SJSA1 (cell line): Measurements from ENCODE around the gene MVB12B. TPM values are rescaled to one million over a fixed set of nuclear protein-coding genes. Genes with fewer than 3 reads are reported as not detected.

ENCODE experiments used
- DNase-seq, 2 experiments: peaks; one replicate each; pipeline ENCODE4 v3.0.0-alpha.2; 2015 to 2020; ENCODE audit warnings: low spot score in 2 of 2, low read depth in 1 of 2
- H3K27ac ChIP-seq: fragments of 250-450 bp; sonication (Bioruptor Pico); 2 replicates; pipeline ENCODE4 v1.5.1; 2020; ENCODE audit warnings: mild to moderate bottlenecking, moderate library complexity
- H3K27me3 ChIP-seq: fragments of 250-450 bp; sonication (Bioruptor Pico); replicated peaks from 2 replicates; pipeline ENCODE4 v1.5.1; 2020; ENCODE audit warnings: mild to moderate bottlenecking, moderate library complexity
- H3K36me3 ChIP-seq: fragments of 250-450 bp; sonication (Bioruptor Pico); 2 replicates; pipeline ENCODE4 v1.5.1; 2020; ENCODE audit warnings: mild to moderate bottlenecking
- H3K4me1 ChIP-seq: fragments of 250-450 bp; sonication (Bioruptor Pico); replicated peaks from 2 replicates; pipeline ENCODE4 v1.6.1; 2021; ENCODE audit warnings: mild to moderate bottlenecking
- H3K4me3 ChIP-seq: fragments of 250-450 bp; sonication (Bioruptor Pico); 2 replicates; pipeline ENCODE4 v1.5.1; 2020; ENCODE audit warnings: mild to moderate bottlenecking
- H3K9me3 ChIP-seq: fragments of 250-450 bp; sonication (Bioruptor Pico); replicated peaks from 2 replicates; pipeline ENCODE4 v1.5.1; 2020; ENCODE audit warnings: mild to moderate bottlenecking
- total RNA-seq: library from RNA; depleted of rRNA; stranded (reverse); fragments of >200 nt; shearing (Covaris generic); gene quantifications from 2 replicates; pipeline ENCODE4 v1.2.3, GENCODE V29; 2014

The MVB12B gene
- total RNA-seq, 1 experiment from 2014 or later, result 7.8 TPM

DNA sequence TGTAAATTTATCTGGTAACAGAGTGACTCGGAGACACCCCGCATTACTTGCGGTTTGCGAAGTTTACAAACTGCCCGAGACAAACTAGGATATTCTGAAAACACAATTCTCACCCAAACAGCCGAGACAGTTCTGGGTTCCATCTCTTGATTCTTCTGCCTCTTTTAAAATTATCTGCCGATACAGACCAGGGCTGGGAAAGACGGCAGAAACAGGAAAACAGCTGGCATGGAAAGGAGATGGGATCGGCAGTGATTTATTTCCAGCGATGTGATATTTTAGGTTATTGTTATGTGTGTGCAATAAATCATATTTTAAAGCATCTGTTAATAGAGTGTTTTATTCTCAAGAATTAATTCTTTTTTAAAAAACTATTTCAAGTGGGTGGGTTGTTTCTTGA, 193.8 kb downstream of the MVB12B start:
- Histone ChIP-seq H3K27me3 (peaks cover 62% of the 10 kb centered on the region), H3K4me1 (peaks cover 9% of the 10 kb centered on the region), H3K9me3 (no peaks in the 10 kb centered on the region), H3K36me3 (no peaks in the 10 kb centered on the region), H3K27ac (no peak overlapping the region), H3K4me3 (no peak overlapping the region)
- no peak for DNase-seq

DNA sequence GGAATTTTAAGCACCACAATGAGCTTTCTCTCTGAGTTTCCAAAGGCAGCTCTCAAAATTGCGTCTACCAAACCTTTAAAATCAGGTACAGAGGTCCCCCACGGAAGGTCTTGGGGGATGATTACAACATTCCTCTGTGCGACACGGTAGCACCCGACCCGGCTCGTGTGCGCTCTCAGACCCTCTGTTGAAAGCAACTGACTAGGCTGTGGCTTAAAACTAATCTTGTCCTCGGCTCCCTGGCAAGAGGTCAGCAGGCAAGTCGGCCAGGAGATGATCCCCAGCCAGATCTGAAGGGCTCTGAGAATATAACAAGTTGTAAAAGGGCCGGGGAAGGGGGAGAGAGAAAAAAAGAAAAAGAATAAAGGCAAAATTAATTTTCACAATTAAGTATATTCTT, 194.5 kb downstream of the MVB12B start:
- H3K27ac ChIP-seq, result no peak overlapping the region
- no peak overlapping the region for H3K4me3 ChIP-seq
- peaks cover 62% of the 10 kb centered on the region for H3K27me3 ChIP-seq
- DNase-seq, result no peak
- peaks cover 9% of the 10 kb centered on the region for H3K4me1 ChIP-seq
- no peaks in the 10 kb centered on the region for H3K36me3 ChIP-seq
- H3K9me3 ChIP-seq, result no peaks in the 10 kb centered on the region

DNA sequence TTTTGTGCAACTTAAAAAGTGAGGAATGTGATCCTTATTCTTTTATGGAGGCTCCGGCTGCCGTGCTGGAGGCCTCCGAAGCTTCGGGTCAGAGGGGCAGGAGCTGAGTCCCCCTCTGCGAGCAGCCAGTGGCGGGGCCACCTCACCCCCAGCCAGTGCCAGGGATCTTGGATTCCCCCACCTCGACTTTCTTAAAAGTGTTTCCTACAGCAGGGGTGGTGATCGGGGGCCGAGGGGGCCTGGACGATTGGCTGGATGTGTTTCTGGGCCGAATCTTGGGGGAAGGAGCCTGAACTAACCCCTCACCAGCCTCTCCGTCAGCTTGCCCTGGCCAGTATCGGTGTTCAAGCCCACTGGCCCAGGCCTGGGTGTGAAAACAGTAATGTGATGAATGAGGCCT, 194.9 kb downstream of the MVB12B start:
- Histone ChIP-seq H3K27me3 (peaks cover 60% of the 10 kb centered on the region), H3K36me3 (no peaks in the 10 kb centered on the region), H3K4me1 (peaks cover 9% of the 10 kb centered on the region), H3K27ac (no peak overlapping the region), H3K9me3 (no peaks in the 10 kb centered on the region), H3K4me3 (no peak overlapping the region)
- DNase-seq, result no peak

DNA sequence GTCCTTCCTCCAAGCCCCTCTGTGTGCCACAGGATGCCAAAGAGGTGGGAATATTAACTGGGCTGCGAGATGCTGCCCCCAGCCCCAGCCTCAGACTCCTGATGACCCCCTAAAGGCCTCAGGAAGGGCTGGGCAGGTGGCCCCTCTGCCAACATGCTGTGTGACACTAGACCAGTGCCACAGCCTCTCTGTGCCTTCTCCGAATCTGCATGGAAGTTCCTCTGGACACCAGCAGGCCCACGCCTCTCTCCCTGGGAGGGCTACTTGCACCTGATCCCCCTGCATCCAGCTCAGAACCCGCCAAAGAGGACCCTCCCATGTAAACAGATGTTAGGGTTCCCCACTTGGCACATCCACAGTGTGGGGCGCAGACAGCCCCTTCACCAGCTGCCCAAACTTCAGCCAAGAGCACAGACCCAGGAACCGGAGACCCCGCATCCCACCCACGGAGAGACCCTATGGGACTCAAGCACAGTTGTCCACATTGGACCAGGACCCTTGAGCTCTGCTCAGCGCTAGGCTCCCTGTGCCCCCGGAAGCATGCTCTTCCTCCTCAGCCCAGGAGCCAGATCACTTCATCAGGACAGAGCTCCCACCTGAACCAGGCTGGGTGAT, 195.5 kb downstream of the MVB12B start:
- no peak overlapping the region for H3K4me3 ChIP-seq
- no peaks in the 10 kb centered on the region for H3K9me3 ChIP-seq
- H3K27ac ChIP-seq, result no peak overlapping the region
- no peak for DNase-seq
- H3K4me1 ChIP-seq, result peaks cover 4% of the 10 kb centered on the region
- no peaks in the 10 kb centered on the region for H3K36me3 ChIP-seq
- peaks cover 55% of the 10 kb centered on the region for H3K27me3 ChIP-seq

DNA sequence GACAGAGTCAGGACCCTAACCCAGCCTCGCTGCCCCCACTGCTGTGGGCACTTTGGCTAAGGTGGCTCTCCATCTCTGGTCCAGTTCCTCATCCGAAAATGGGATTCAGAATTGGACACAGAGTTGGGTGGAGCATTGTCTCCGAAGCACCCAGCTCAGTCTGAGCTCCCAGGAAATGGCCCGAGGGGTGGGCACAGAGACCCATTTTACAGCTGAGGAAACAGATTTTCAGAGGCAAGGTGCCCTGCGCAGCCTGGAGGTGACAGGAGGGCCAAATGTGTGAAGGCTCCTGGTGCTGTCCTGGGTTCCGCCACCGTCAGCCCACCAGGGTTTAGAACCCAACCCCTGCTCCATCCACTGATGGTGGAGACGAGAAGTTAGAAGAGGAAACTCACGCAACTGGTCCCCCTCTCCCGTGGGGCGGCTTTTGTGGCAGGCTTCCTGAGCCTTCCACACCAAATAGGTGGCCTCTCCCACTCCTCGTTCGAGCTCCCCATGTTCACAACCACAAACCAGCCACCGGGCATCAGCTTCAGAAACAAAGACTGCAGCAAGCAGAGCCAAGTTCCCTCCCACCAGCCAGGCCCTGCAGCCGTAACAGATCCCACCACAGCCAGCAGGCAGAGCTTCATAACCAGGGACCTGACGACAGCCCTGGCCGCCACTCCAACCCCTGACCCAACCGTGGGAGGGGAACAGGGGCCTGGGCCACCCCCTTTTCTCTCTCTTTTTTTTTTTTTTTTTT, 196.2 kb downstream of the MVB12B start:
- Histone ChIP-seq H3K4me1 (no peaks in the 10 kb centered on the region), H3K36me3 (no peaks in the 10 kb centered on the region), H3K9me3 (no peaks in the 10 kb centered on the region), H3K27me3 (peaks cover 48% of the 10 kb centered on the region), H3K27ac (no peak overlapping the region), H3K4me3 (no peak overlapping the region)
- DNase-seq, result no peak

DNA sequence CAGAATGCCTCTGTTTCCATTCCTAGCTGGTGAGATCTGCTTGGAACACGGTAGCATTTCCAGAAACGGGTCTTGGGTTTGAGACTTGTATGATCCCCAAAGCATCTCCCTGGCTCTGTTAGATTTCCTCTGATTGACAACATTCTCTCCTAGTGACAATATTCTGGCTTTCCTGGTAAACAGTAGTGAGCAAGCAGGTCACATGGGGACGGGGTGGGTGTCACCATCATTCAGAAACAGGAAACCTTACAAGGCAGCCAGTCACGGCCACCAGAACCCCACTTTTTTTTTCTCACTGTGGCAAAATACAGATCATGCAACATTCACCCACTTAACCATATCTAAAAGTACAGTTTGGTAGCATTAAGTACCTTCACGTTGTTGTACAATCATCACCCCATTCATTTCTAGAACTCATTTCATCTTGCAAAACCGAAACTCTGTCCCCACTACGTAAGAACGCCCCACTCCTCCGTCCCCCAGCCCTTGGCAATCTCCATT, 197.0 kb downstream of the MVB12B start:
- Histone ChIP-seq H3K9me3 (no peaks in the 10 kb centered on the region), H3K4me1 (no peaks in the 10 kb centered on the region), H3K27me3 (peaks cover 45% of the 10 kb centered on the region), H3K27ac (no peak overlapping the region), H3K36me3 (no peaks in the 10 kb centered on the region), H3K4me3 (no peak overlapping the region)
- no peak for DNase-seq

DNA sequence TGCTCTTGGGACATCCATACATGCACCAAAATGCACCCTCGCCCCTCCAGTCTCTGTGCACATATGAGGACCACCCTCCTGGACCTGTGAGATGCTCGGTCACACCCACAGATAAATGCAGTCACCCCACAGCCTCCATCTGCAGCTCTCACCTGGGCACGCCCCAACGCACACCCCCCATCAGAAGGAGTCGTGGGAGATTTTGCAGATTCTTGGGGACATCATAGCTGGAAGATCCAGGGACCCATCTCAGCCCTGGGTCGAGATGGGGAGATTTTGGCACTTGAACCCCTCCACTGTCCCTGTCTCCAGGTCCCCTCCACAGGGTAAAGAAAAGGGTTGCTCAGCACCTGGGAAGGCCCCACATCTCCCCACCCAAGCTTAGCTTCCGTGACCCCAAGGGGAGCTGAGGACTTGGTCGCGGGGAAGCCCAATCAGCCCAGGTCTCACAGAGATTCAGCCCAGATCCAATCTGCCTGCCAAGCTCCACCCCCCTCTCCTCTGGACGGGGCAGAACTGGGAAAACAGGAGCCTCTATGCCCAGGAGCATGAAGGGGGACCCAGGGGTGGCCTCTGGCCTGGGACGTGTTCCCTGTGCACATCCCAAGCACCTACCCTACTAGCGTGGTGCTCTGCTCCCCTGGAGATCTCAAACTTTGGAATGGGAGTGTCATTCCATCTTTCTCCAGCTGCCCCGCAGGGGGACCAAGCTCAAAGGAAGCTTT, 197.9 kb downstream of the MVB12B start:
- H3K4me1 ChIP-seq, result no peaks in the 10 kb centered on the region
- no peaks in the 10 kb centered on the region for H3K9me3 ChIP-seq
- DNase-seq, result no peak
- no peak overlapping the region for H3K27ac ChIP-seq
- no peaks in the 10 kb centered on the region for H3K36me3 ChIP-seq
- H3K4me3 ChIP-seq, result no peak overlapping the region
- peaks cover 43% of the 10 kb centered on the region for H3K27me3 ChIP-seq

DNA sequence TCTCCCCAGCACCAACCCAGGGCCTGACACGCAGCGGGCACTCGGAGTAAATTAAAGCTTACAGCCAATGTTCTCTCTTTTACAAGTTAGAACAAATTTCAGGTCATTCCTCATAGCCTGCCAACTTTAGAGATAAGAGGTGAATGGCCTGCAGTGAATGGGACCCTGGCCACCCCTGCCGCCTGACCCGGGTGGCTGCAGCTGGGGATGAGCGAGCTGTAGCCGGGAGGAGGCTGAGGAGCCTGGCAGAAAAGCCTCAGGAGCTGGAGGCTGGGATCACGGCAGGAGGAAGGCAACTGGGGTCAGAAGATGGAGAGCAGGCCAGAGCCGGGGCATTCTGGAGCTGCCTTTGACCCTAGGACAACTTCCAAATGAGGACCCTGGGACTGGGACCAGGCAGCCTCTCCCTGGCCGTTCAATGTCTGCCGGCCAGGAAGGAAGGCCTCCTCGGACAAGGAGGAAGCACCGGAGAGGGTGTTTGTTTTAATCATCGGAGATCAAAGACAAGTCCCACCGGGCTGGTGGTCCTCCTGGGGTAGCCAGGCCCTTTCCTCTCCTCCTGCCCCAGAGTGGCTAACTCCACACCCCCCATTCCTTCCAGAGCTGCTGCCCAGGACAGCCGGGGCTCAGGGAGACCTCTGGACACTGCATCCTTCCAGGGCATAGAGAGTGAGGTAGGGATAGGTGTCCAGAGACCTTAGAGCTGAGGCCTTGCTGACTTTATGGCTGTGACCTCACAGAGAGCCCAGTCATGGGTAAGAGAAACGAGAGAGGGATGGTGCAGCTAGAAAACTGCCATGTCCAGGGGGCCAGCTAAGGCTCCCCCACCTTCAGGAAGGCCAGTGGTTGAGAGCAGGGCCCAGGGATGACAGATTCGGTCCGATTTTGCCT, 199.8 kb downstream of the MVB12B start:
- H3K36me3 ChIP-seq, result no peaks in the 10 kb centered on the region
- peaks cover 38% of the 10 kb centered on the region for H3K27me3 ChIP-seq
- H3K4me3 ChIP-seq, result no peak overlapping the region
- DNase-seq, result no peak
- H3K27ac ChIP-seq, result no peak overlapping the region
- H3K9me3 ChIP-seq, result no peaks in the 10 kb centered on the region
- H3K4me1 ChIP-seq, result no peaks in the 10 kb centered on the region

DNA sequence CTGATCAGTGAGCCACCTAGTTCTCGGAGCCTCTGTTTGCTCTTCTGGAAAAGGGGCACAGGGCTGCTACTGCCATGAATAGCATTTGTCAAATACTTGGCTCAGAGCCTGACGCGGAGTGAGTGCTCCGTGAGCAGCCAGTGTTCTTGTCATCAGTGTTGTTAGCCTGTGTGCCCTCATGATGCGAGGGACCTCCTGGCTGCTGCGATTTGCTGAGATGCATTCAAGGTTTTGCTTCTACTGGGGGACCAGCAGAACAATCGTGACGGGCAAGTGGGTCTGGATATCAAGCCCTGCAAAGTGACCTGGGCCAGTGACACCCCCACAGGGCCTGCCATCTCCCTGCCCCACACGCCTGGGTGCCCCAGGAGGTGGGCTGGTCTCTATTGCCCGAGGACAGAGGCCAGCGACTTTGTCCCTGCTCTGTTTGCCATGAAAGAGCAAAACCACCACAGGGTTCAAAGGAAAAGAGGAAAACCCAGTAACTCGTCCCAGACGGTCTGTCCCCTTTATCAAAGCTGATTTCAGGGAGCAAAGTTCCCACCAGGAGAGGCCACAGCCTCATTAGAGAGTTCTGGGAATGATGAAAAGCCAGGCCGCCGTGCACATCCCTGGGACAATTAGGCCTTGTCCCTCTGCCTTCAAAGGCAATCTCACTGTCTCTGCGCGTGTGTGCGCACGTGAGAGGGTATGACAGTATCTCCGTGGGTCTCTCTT, 200.6 kb downstream of the MVB12B start:
- Histone ChIP-seq H3K27me3 (peaks cover 35% of the 10 kb centered on the region), H3K36me3 (no peaks in the 10 kb centered on the region), H3K9me3 (no peaks in the 10 kb centered on the region), H3K4me1 (no peaks in the 10 kb centered on the region), H3K27ac (no peak overlapping the region), H3K4me3 (no peak overlapping the region)
- no peak for DNase-seq

DNA sequence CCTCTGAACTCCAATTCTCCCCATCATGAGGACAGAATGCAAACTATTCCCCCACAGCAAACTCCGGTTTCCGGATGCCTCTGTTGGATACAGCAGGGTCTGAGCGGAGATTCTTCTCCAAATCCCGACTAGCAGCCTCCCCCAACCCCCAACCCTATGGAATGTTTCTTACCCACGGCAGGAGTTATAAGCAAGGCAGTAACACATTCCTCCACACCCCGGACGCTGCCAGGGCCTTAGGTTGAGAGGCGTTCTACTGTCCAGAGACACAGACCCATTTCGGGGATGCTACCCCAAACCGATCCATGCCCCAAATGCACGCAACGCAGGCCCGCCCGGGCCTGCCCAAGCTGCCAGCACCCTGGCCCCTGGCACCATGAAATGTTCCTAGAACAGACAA, 201.5 kb downstream of the MVB12B start:
- no peak overlapping the region for H3K4me3 ChIP-seq
- H3K27ac ChIP-seq, result no peak overlapping the region
- no peaks in the 10 kb centered on the region for H3K4me1 ChIP-seq
- no peaks in the 10 kb centered on the region for H3K36me3 ChIP-seq
- H3K27me3 ChIP-seq, result peaks cover 36% of the 10 kb centered on the region
- no peaks in the 10 kb centered on the region for H3K9me3 ChIP-seq
- DNase-seq, result no peak

DNA sequence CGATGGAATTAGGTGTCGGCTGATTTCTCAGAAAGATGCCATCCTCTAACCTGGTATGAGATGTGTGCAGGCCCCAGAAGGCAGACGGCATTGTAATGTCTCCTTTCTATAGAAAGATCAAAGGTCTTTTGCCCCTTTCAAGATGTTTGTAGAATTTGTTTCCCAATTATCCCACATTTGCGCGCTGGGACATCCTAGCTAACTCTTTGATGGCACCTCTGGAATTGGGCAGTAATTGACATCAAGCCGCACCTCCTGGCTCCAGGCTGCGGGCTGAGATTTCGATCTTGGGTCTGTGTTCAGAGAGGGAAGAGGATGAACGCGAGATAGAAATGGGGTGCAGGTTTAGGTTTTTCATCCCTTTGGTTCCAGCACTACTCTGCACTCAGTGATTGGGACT, 202.3 kb downstream of the MVB12B start:
- Histone ChIP-seq H3K36me3 (no peaks in the 10 kb centered on the region), H3K27ac (no peak overlapping the region), H3K4me1 (no peaks in the 10 kb centered on the region), H3K4me3 (no peak overlapping the region), H3K27me3 (peaks cover 35% of the 10 kb centered on the region), H3K9me3 (no peaks in the 10 kb centered on the region)
- DNase-seq, result no peak

DNA sequence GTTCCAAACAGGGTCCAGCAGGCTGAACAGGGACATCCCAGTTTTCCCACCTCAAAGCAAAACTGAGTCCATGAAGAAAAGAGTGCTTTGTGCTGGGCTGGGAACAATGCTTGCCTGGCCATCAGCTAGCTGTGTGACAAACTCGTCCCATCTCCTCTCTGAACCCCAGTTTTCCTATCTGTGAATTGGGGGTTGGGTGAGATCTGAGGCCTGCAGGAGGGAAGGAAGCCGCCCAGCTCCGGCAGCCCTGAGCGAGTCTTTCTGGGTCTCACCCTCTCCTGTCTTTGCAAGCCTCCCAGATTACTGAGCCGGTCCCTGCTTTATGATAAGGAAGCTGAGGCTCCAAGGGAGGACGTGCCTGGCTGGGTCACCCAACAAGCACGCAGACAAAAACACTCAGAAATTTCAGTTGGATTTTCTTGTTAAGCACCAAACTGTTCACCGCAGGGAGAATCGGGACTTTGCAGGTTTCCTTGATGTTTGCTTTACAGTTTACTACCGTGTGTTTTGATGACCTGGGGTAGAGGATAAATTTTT, 204.5 kb downstream of the MVB12B start:
- Histone ChIP-seq H3K9me3 (no peaks in the 10 kb centered on the region), H3K4me3 (no peak overlapping the region), H3K27ac (no peak overlapping the region), H3K4me1 (no peaks in the 10 kb centered on the region), H3K27me3 (peaks cover 39% of the 10 kb centered on the region), H3K36me3 (no peaks in the 10 kb centered on the region)
- DNase-seq, result no peak

DNA sequence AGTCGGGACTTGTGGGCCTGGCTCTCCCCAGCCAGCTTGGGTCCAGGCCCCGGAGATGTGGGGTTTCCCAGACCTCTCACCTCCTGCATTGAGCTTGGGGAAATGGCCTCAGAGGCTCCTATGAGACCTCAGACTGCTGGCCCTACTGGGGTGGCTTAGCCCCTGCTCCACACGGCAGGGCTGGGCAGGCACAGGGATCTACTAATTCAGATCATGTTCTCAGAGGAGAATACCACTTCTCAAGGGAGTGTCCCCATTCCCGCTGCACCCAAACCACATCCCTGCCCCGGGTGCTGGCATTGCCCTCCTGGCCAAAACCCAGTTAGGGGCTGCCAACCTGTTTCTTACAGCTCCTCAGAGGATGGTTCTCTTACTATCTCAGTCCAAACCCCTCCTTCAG, 205.0 kb downstream of the MVB12B start:
- H3K4me3 ChIP-seq, result no peak overlapping the region
- no peaks in the 10 kb centered on the region for H3K9me3 ChIP-seq
- peaks cover 44% of the 10 kb centered on the region for H3K27me3 ChIP-seq
- no peak for DNase-seq
- no peaks in the 10 kb centered on the region for H3K36me3 ChIP-seq
- H3K27ac ChIP-seq, result no peak overlapping the region
- H3K4me1 ChIP-seq, result no peaks in the 10 kb centered on the region
